T-cell (primary cell): ENCODE results near the gene AGMO. TPM values are rescaled to one million over a fixed set of nuclear protein-coding genes. Genes with fewer than 3 reads are reported as not detected.

Experiments used
- ATAC-seq, 4 experiments: fragments of 200-7000 bp in 3 of 4; fragments of 150-1000 bp in 1 of 4; cut with Tn5 transposase; replicated peaks in 1 of 4; 1 replicate in 3 of 4; 2 replicates in 1 of 4; pipeline ENCODE4 v1.10.0; 2021; ENCODE audit warnings: moderate library complexity in 3 of 4, mild to moderate bottlenecking in 2 of 4, moderate number of reproducible peaks in 1 of 4
- CTCF ChIA-PET, 2 donors: fragments of 300-600 bp; sonication (Branson Sonifier 250); formaldehyde crosslinking; loops; one replicate each; lab custom pipeline; 2022; ENCODE audit warnings: antibody characterized with exemption in 2 of 2; lab: Charles Lee
- POLR2A ChIA-PET, 2 donors: fragments of 300-600 bp; sonication (Branson Sonifier 250); formaldehyde crosslinking; loops; one replicate each; lab custom pipeline; 2022; ENCODE audit warnings: antibody characterized with exemption in 2 of 2; lab: Charles Lee
- DNase-seq, 35 experiments: peaks; one replicate each; pipeline versions ENCODE4 v3.0.0 to v3.0.0-alpha.2; 2013 to 2023
- H3K27ac ChIP-seq: one replicate; pipeline ENCODE4 v1.5.1; 2013; ENCODE audit warnings: low read length
- H3K27me3 ChIP-seq, 2 experiments: replicated peaks in 1 of 2; 1 replicate in 1 of 2; 2 replicates in 1 of 2; pipeline versions ENCODE4 v1.6.1 to v1.7.0; 2013; ENCODE audit warnings: low read length in 1 of 2, mixed read lengths in 1 of 2; ENCODE audit not compliant: control insufficient read depth in 2 of 2, insufficient read depth in 2 of 2; ENCODE audit errors: extremely low read depth in 1 of 2
- H3K36me3 ChIP-seq, 2 donors: 1 replicate in 1 of 2; 2 replicates in 1 of 2; pipeline versions ENCODE4 v1.6.1 to v1.7.0; 2013; ENCODE audit warnings: low read length in 1 of 2; ENCODE audit not compliant: control insufficient read depth in 2 of 2, insufficient read depth in 1 of 2; ENCODE audit errors: extremely low read depth in 1 of 2
- H3K4me1 ChIP-seq, 2 experiments: 1 replicate in 1 of 2; 2 replicates in 1 of 2; pipeline versions ENCODE4 v1.6.1 to v1.7.0; 2013; ENCODE audit warnings: low read length in 2 of 2, mixed read lengths in 1 of 2; ENCODE audit not compliant: insufficient read depth in 2 of 2, control insufficient read depth in 1 of 2; ENCODE audit errors: extremely low read depth in 1 of 2
- H3K4me3 ChIP-seq, 2 donors: 1 replicate in 1 of 2; 2 replicates in 1 of 2; pipeline versions ENCODE4 v1.5.1 to v1.7.0; 2013; ENCODE audit warnings: mild to moderate bottlenecking in 2 of 2, low read length in 1 of 2, moderate library complexity in 1 of 2; ENCODE audit not compliant: control insufficient read depth in 1 of 2; ENCODE audit errors: extremely low read depth in 1 of 2
- H3K9me3 ChIP-seq: 2 replicates; pipeline ENCODE4 v1.7.0; 2013
- H3K27ac Mint-ChIP-seq, 2 donors: one replicate each; pipeline ENCODE4 v1.8.0; 2020 to 2021; ENCODE audit warnings: mild to moderate bottlenecking in 2 of 2, mixed read lengths in 2 of 2
- H3K27me3 Mint-ChIP-seq, 2 donors: one replicate each; pipeline ENCODE4 v1.8.0; 2021 to 2022; ENCODE audit warnings: mixed read lengths in 2 of 2
- H3K36me3 Mint-ChIP-seq: one replicate; pipeline ENCODE4 v1.8.0; 2021; ENCODE audit warnings: mixed read lengths
- H3K4me1 Mint-ChIP-seq, 3 donors: one replicate each; pipeline ENCODE4 v1.8.0; 2020 to 2022; ENCODE audit warnings: mixed read lengths in 3 of 3, mild to moderate bottlenecking in 1 of 3
- H3K4me3 Mint-ChIP-seq, 3 donors: one replicate each; pipeline ENCODE4 v1.8.0; 2020 to 2022; ENCODE audit warnings: mild to moderate bottlenecking in 3 of 3, mixed read lengths in 3 of 3, moderate library complexity in 3 of 3
- H3K9me3 Mint-ChIP-seq, 3 donors: one replicate each; pipeline ENCODE4 v1.8.0; 2020 to 2022; ENCODE audit warnings: mixed read lengths in 3 of 3
- WGBS: methylation state at CpG from one replicate; pipeline ENCODE4 v1.1.5; 2013; ENCODE audit warnings: missing lambda C conversion rate; ENCODE audit not compliant: insufficient coverage; 5-methylcytosine and 5-hydroxymethylcytosine counted together
- total RNA-seq, 35 experiments: library from RNA in 6 of 35; stranded (reverse) in 6 of 35; fragments of 120-200 nt in 1 of 35; gene quantifications; one replicate each; pipeline versions ENCODE4 v1.2.1 to v1.2.4 and lab custom pipeline; 2013 to 2026

AGMO gene
- total RNA-seq, 5 donors from 2014 or later (not counting 1 experiment from before 2014, with no cell fraction given): not detected

GRCh38 chr7:15489861-15490260 lies 72.0 kb downstream of the AGMO start:
- Histone ChIP-seq H3K27ac (no peak overlapping the region), H3K36me3 (no peaks in the 10 kb centered on the region), H3K27me3 (no peaks in the 10 kb centered on the region), H3K4me1 (no peaks in the 10 kb centered on the region), H3K9me3 (no peaks in the 10 kb centered on the region), H3K4me3 (no peak overlapping the region)
- Mint-ChIP-seq H3K4me3 (no peak overlapping the region), H3K4me1 (no peaks in the 10 kb centered on the region), H3K36me3 (no peaks in the 10 kb centered on the region), H3K27me3 (no peaks in the 10 kb centered on the region), H3K27ac (no peak overlapping the region), H3K9me3 (peaks cover 7 to 12% (median 11%) of the 10 kb centered on the region in 3 donors)
- POLR2A ChIA-PET: no interaction called here
- CTCF ChIA-PET: no interaction called here
- DNase-seq: no peak
- no peak for ATAC-seq
- WGBS: no CpG with 5 or more reads among the region's 3 CpGs

DNA sequence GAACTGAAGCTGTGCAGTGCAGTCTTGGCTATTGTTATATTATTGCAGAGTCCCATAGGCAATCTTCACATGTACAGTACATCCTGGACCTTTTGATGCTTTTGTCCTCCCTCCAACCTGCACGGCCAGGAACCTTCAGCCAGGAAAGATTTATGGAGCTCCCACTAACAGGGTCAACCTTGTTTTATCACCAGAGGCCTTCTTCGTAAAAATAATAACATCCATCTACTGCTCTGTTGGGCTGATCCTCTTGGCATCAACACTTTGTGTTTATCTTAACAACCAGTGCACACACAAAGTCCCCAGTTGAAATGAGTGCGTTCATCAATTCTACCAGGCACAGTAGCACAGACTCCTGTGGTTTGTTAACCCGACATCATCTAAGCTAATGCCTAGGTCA lies 72.4 kb downstream of the AGMO start:
- ChIA-PET CTCF (no interaction called here), POLR2A (no interaction called here)
- Histone ChIP-seq H3K4me1 (no peaks in the 10 kb centered on the region), H3K9me3 (no peaks in the 10 kb centered on the region), H3K4me3 (no peak overlapping the region), H3K27me3 (no peaks in the 10 kb centered on the region), H3K36me3 (no peaks in the 10 kb centered on the region), H3K27ac (no peak overlapping the region)
- H3K4me1 Mint-ChIP-seq: no peaks in the 10 kb centered on the region
- H3K27ac Mint-ChIP-seq: no peak overlapping the region
- WGBS: 58% methylated on average over 2 of the region's 4 CpGs
- H3K27me3 Mint-ChIP-seq: no peaks in the 10 kb centered on the region
- H3K4me3 Mint-ChIP-seq: no peak overlapping the region
- H3K9me3 Mint-ChIP-seq: peaks cover 11 to 17% (median 16%) of the 10 kb centered on the region in 3 donors
- DNase-seq (no peak), ATAC-seq (no peak)
- H3K36me3 Mint-ChIP-seq: no peaks in the 10 kb centered on the region

DNA sequence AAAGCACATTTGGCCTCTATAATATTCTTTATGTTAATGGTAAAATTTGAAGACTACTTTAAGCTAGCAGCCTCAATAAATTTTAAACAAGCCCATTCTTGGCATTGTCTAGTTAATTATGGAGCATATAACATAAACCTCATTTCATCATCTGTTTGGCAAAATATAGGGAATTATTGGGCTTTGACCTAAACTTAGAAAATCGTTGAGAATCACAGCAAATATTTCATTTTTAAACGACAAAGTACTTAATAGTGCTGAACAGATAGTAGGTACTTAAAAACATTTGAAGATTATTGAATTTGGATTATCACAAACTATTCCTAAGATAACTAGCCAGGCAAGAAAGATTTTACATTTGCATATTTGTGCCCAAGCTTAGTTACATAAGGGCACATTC lies 73.4 kb downstream of the AGMO start:
- no CpG with 5 or more reads among the region's 2 CpGs for WGBS
- H3K9me3 Mint-ChIP-seq: peaks cover 11 to 18% (median 16%) of the 10 kb centered on the region in 3 donors
- H3K27ac ChIP-seq: no peak overlapping the region
- H3K4me1 Mint-ChIP-seq: no peaks in the 10 kb centered on the region
- no peaks in the 10 kb centered on the region for H3K9me3 ChIP-seq
- POLR2A ChIA-PET: interaction anchor here in 1 of 2 donors (0.7 kb wide), 1 partner anchor 1415 kb away, joined by 3 read pairs; no protein-coding TSS in a partner anchor
- no peak overlapping the region for H3K4me3 ChIP-seq
- no peak for ATAC-seq
- CTCF ChIA-PET: interaction anchor here in 1 of 2 donors (0.6 kb wide), 1 partner anchor 20 kb away, joined by 3 read pairs; no protein-coding TSS in a partner anchor
- H3K27ac Mint-ChIP-seq: no peak overlapping the region
- no peaks in the 10 kb centered on the region for H3K36me3 Mint-ChIP-seq
- no peaks in the 10 kb centered on the region for H3K36me3 ChIP-seq
- no peaks in the 10 kb centered on the region for H3K4me1 ChIP-seq
- H3K4me3 Mint-ChIP-seq: no peak overlapping the region
- no peaks in the 10 kb centered on the region for H3K27me3 Mint-ChIP-seq
- DNase-seq: no peak
- H3K27me3 ChIP-seq: no peaks in the 10 kb centered on the region

DNA sequence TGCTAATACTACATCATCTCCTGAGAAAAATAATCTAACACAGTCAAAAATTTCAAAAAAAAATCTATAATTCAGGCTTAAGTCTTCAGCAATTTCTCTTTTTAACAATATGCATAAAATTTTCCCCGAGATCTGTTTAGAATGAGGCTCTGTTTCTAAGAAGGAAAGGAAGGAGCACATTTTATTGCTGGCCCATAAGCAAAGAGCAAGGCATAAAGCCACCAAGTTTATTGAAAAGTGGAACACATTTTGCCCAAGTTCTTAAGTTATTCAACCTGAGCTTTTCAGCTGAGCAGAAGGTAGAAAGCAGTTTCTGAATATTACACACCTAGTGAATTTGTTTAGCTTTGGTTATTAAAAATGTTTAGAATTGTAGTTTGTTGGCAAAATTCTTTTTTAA lies 73.9 kb downstream of the AGMO start:
- no peaks in the 10 kb centered on the region for H3K9me3 ChIP-seq

GRCh38 chr7:15485998-15486397 lies 75.8 kb downstream of the AGMO start:
- Mint-ChIP-seq H3K4me1 (no peaks in the 10 kb centered on the region), H3K9me3 (peaks cover 9 to 18% (median 11%) of the 10 kb centered on the region in 3 donors), H3K36me3 (no peaks in the 10 kb centered on the region), H3K27ac (no peak overlapping the region), H3K27me3 (no peaks in the 10 kb centered on the region), H3K4me3 (no peak overlapping the region)
- DNase-seq: no peak
- H3K4me3 ChIP-seq: no peak overlapping the region
- no peaks in the 10 kb centered on the region for H3K27me3 ChIP-seq
- H3K36me3 ChIP-seq: no peaks in the 10 kb centered on the region
- POLR2A ChIA-PET: no interaction called here
- ATAC-seq: no peak
- CTCF ChIA-PET: no interaction called here
- WGBS: 54% methylated on average over 3 of the region's 5 CpGs
- no peaks in the 10 kb centered on the region for H3K9me3 ChIP-seq
- no peaks in the 10 kb centered on the region for H3K4me1 ChIP-seq
- no peak overlapping the region for H3K27ac ChIP-seq

More for the DNA sequence above, 73.9 kb downstream of the AGMO start:
- Histone ChIP-seq H3K27ac (no peak overlapping the region), H3K36me3 (no peaks in the 10 kb centered on the region), H3K4me1 (no peaks in the 10 kb centered on the region), H3K27me3 (no peaks in the 10 kb centered on the region), H3K4me3 (no peak overlapping the region)
- no peaks in the 10 kb centered on the region for H3K4me1 Mint-ChIP-seq
- peaks cover 11 to 18% (median 16%) of the 10 kb centered on the region in 3 donors for H3K9me3 Mint-ChIP-seq
- H3K4me3 Mint-ChIP-seq: no peak overlapping the region
- no peak for DNase-seq
- ATAC-seq: no peak
- CTCF ChIA-PET: no interaction called here
- no CpG with 5 or more reads among the region's 1 CpG for WGBS
- H3K27me3 Mint-ChIP-seq: no peaks in the 10 kb centered on the region
- POLR2A ChIA-PET: interaction anchor here in 1 of 2 donors (0.7 kb wide), 1 partner anchor 1414 kb away, joined by 3 read pairs; no protein-coding TSS in a partner anchor
- no peak overlapping the region for H3K27ac Mint-ChIP-seq
- no peaks in the 10 kb centered on the region for H3K36me3 Mint-ChIP-seq

- no peaks in the 10 kb centered on the region for H3K36me3 Mint-ChIP-seq
- ATAC-seq (no peak), DNase-seq (no peak)
- POLR2A ChIA-PET: interaction anchor here in 1 of 2 donors (0.6 kb wide), 1 partner anchor 293 kb away, joined by 4 read pairs; no protein-coding TSS in a partner anchor
- Histone ChIP-seq H3K36me3 (no peaks in the 10 kb centered on the region), H3K27me3 (no peaks in the 10 kb centered on the region), H3K4me3 (no peak overlapping the region), H3K4me1 (no peaks in the 10 kb centered on the region), H3K27ac (no peak overlapping the region), H3K9me3 (no peaks in the 10 kb centered on the region)
- peaks cover 9 to 18% (median 14%) of the 10 kb centered on the region in 3 donors for H3K9me3 Mint-ChIP-seq
- H3K27ac Mint-ChIP-seq: no peak overlapping the region
- H3K4me3 Mint-ChIP-seq: no peak overlapping the region
- CTCF ChIA-PET: no interaction called here
- no peaks in the 10 kb centered on the region for H3K27me3 Mint-ChIP-seq
- H3K4me1 Mint-ChIP-seq: no peaks in the 10 kb centered on the region
- no CpG with 5 or more reads among the region's 5 CpGs for WGBS
These were observed 76.4 kb downstream of the AGMO start for GRCh38 chr7:15485431-15485830.
